Measurements from ENCODE around the gene RBM3.

Gene RBM3

DNA sequence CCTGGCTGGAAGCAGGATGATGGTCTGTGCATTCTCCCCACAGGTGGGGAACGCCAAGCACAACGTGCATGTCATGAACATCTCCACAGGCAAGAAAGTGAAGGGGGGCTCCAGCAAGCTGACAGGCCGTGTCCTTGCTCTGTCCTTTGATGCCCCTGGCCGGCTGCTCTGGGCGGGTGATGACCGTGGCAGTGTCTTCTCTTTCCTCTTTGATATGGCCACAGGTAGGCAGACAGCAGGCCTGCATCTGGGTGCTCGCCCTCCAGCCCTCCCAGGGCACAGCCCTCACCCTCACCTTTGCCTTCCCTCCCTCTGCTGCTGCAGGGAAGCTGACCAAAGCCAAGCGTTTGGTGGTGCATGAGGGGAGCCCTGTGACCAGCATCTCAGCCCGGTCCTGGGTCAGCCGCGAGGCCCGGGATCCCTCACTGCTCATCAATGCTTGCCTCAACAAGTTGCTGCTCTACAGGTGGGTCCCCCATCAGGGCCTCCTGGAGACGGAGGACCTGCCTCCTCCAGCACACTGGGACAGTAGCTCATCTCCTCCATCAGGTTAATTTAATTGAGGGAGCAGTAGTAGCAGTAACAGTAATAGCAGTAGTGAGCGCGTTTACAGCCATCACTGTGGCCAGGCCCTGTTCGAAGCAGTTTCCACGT, 27.6 kb downstream of the RBM3 start:
- no peak overlapping the region for H3K27ac ChIP-seq
- no peak for TF ChIP-seq ZFX (IDR thresholded peaks at IDR 0.05)
- TF ChIP-seq, protein P1, sequence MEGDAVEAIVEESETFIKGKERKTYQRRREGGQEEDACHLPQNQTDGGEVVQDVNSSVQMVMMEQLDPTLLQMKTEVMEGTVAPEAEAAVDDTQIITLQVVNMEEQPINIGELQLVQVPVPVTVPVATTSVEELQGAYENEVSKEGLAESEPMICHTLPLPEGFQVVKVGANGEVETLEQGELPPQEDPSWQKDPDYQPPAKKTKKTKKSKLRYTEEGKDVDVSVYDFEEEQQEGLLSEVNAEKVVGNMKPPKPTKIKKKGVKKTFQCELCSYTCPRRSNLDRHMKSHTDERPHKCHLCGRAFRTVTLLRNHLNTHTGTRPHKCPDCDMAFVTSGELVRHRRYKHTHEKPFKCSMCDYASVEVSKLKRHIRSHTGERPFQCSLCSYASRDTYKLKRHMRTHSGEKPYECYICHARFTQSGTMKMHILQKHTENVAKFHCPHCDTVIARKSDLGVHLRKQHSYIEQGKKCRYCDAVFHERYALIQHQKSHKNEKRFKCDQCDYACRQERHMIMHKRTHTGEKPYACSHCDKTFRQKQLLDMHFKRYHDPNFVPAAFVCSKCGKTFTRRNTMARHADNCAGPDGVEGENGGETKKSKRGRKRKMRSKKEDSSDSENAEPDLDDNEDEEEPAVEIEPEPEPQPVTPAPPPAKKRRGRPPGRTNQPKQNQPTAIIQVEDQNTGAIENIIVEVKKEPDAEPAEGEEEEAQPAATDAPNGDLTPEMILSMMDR (conservative IDR thresholded peaks at IDR 0.05), result no peak

DNA sequence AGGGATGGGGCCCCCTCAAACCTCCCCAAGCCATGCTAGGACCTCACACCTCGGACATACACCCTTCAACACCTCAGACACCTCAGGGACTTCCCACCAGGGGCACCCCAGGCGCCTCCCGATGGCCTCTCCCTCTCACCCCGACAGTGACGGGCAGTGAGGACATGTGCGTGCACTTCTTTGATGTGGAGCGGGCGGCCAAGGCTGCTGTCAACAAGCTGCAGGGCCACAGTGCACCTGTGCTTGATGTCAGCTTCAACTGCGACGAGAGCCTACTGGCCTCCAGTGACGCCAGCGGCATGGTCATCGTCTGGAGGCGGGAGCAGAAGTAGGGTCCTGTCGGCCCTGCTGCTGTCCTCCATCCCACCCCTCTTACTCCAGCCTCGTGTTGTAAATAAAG, 30.4 kb downstream of the RBM3 start:
- TF ChIP-seq ZFX (IDR thresholded peaks at IDR 0.05), result no peak
- H3K27ac ChIP-seq, result no peak overlapping the region

DNA sequence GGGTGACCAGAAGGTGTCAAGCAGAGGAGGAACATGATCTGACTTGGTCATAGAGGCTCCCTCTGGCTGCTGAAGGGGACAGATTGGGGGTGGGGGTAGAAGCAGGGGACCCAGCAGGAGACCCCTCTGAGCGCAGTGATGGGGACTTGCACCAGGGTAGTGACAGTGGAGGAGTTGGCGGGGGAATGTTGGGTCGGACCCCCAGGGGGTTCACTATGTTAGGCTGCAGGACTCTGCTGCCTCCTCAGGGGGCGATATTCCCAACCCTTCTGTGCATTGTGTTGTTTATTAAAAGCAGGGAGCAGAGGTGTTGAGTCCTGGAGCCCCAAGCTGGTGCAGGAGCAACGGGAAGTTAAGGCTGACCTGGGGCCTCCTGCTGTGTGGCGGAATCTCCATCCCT, 31.8 kb downstream of the RBM3 start:
- no peak for TF ChIP-seq ZFX (IDR thresholded peaks at IDR 0.05)
- TF ChIP-seq, protein P1 (conservative IDR thresholded peaks at IDR 0.05), result no peak
- no peak overlapping the region for H3K27ac ChIP-seq

DNA sequence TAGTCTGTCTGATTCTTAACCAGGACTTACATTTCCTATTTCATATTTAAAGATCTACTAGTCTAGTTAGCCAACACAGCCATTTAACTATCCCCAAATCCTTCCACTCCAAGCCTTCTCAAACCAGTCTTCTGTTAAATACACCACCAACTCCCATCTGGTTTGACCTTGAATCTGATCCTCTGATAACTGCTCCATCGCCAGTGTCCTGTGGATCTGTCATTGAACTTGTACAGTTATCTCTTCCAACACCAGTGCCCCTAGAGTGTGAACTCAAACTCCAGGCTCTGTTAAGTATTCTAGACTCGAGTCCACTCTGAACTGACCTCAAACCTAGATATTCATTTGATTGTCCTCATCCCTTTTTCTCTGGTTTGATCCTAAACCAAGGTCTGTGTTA, 37.4 kb downstream of the RBM3 start:
- TF ChIP-seq, protein P1 (conservative IDR thresholded peaks at IDR 0.05), result no peak
- TF ChIP-seq ZFX (IDR thresholded peaks at IDR 0.05), result no peak

DNA sequence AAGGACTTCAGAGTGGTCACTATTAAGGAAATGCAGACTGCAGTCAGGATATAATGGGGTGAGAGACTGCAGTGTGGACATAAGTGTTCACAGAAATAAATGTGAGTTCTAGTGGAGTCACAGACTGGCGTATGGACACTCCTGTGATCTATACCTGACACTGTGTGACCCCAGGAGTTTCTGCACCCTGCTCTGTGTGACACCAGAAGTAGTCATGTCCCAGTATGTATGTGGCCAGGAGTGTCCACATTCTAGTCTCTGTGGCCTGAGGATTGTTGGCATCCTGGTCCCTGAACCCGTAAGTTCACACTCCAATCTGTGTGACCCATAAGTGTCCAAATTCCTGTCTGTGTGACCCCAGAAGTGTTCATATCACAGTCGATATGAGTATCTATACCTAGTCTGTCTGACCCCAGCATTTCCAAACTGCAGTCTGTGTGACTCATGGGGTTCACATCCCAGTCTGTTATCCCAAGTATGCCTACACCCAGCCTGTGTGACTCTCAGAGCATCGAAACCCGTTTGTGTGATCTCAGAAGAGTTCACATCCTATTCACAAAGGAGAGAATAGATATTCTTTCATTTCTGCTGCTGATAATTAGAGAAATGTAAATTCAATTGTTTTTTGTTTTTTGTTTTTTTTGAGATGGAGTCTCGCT, 39.3 kb downstream of the RBM3 start:
- TF ChIP-seq ZFX (IDR thresholded peaks at IDR 0.05), result no peak
- TF ChIP-seq, protein P1 (conservative IDR thresholded peaks at IDR 0.05), result no peak
- H3K27ac ChIP-seq, result no peak overlapping the region

More for the DNA sequence above, 37.4 kb downstream of the RBM3 start:
- H3K27ac ChIP-seq, result no peak overlapping the region

DNA sequence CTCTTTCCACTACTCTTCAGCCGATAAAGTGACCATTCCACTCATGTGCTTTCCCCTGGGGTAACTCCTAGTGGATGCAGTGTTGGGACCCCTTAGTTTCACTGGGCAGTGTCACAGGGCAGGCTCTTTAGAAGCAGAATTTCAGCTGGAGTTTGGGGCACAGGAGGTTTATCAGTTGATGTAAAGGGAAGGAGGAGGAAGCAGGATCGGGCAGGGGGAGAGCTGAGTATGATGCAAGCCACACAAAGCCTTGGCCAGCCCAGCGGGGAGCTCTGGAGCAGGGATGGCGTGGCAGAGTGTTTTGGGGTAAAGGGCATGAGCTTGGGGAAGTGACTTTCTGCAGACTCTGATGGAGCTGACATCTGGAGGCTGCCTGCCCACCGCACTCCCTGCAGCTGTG, 42.3 kb downstream of the RBM3 start:
- H3K27ac ChIP-seq, result no peak overlapping the region
- TF ChIP-seq, protein P1 (conservative IDR thresholded peaks at IDR 0.05), result no peak
- TF ChIP-seq ZFX (IDR thresholded peaks at IDR 0.05), result no peak

DNA sequence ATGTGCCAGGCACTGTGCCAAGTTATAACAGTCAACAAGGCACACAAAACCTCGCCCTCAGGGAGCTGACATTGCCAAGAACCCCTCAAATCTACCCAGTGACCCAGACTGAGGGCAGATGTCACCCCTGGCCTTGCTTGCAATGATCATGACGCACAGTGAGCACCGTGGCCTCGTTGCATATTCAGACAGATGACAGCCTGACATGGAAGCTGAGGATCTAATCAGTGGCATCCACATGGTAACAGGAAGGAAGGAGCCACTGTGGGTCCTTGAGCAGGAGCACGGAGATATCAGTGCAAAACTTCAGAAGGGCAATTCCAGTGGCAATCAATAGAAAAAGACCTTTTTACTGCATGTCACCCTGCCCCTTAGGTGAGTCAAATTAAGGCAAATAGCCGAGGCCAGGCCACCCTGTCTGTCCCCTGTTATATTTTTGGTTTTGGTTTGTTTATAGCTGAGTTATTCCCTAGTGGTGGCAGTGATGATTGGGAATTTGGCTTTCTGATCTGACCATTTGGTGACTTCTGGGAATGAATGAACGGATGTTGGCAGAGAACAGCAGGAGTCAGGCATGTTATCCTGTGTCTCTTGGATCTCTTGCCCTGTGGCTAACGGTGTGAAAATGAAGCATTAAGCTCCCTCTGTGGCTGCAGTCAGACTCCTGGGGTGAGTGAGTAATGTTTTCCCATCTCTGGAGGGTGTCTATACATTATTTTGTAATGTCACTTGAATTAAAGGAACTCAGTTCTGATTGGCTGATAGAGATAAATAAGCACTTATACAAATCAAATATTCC, 43.5 kb downstream of the RBM3 start:
- no peak overlapping the region for H3K27ac ChIP-seq
- TF ChIP-seq, protein P1 (conservative IDR thresholded peaks at IDR 0.05), result no peak

All from C4-2B (cell line).